ENCODE results near the gene P2RX6. TPM values are rescaled to one million over a fixed set of nuclear protein-coding genes. Genes with fewer than 3 reads are reported as not detected.

Gene P2RX6
- total RNA-seq, 1 donor from 2014 or later: not detected

- DNase-seq (ENCODE audit: low read depth): no peak
- TF ChIP-seq CTCF (IDR thresholded peaks at IDR 0.05; ENCODE audit: insufficient read depth, low read length, poor library complexity, severe bottlenecking): no peak
- Histone ChIP-seq H3K4me3 (ENCODE audit: low read depth, low read length) (no peak overlapping the region), H3K27me3 (ENCODE audit: control insufficient read depth, insufficient read depth, low read length) (no peaks in the 10 kb centered on the region), H3K36me3 (ENCODE audit: control insufficient read depth, insufficient read depth, low read length) (no peaks in the 10 kb centered on the region)
Measured at GRCh38 chr22:21042978-21043859, 28.3 kb downstream of the P2RX6 start.

- Histone ChIP-seq H3K27me3 (ENCODE audit: control insufficient read depth, insufficient read depth, low read length) (no peaks in the 10 kb centered on the region), H3K4me3 (ENCODE audit: low read depth, low read length) (no peak overlapping the region), H3K36me3 (ENCODE audit: control insufficient read depth, insufficient read depth, low read length) (no peaks in the 10 kb centered on the region)
- no peak for DNase-seq (ENCODE audit: low read depth)
- no peak for TF ChIP-seq CTCF (IDR thresholded peaks at IDR 0.05; ENCODE audit: insufficient read depth, low read length, poor library complexity, severe bottlenecking)
Measured at GRCh38 chr22:21043860-21044535, 29.0 kb downstream of the P2RX6 start.

GRCh38 chr22:21044931-21045584, 30.1 kb downstream of the P2RX6 start:
- H3K27me3 ChIP-seq (ENCODE audit: control insufficient read depth, insufficient read depth, low read length): no peaks in the 10 kb centered on the region
- no peaks in the 10 kb centered on the region for H3K36me3 ChIP-seq (ENCODE audit: control insufficient read depth, insufficient read depth, low read length)
- no peak for DNase-seq (ENCODE audit: low read depth)
- TF ChIP-seq CTCF (IDR thresholded peaks at IDR 0.05; ENCODE audit: insufficient read depth, low read length, poor library complexity, severe bottlenecking): no peak
- H3K4me3 ChIP-seq (ENCODE audit: low read depth, low read length): peak overlapping the region; percentile 10

- H3K36me3 ChIP-seq (ENCODE audit: control insufficient read depth, insufficient read depth, low read length): no peaks in the 10 kb centered on the region
- peak within 1 kb of the TSS; percentile 51 for H3K4me3 ChIP-seq (ENCODE audit: low read depth, low read length)
- H3K27me3 ChIP-seq (ENCODE audit: control insufficient read depth, insufficient read depth, low read length): no peaks in the 10 kb centered on the region
- DNase-seq (ENCODE audit: low read depth): peak; percentile 72
- no peak for TF ChIP-seq CTCF (IDR thresholded peaks at IDR 0.05; ENCODE audit: insufficient read depth, low read length, poor library complexity, severe bottlenecking)
Measured at GRCh38 chr22:21045585-21046294, 30.8 kb downstream of the P2RX6 start, which contains the start of gene LRRC74B. TSS of gene LRRC74B (plus strand) at chr22:21045946. CDS start at chr22:21045987, 41 bp downstream.

DNA sequence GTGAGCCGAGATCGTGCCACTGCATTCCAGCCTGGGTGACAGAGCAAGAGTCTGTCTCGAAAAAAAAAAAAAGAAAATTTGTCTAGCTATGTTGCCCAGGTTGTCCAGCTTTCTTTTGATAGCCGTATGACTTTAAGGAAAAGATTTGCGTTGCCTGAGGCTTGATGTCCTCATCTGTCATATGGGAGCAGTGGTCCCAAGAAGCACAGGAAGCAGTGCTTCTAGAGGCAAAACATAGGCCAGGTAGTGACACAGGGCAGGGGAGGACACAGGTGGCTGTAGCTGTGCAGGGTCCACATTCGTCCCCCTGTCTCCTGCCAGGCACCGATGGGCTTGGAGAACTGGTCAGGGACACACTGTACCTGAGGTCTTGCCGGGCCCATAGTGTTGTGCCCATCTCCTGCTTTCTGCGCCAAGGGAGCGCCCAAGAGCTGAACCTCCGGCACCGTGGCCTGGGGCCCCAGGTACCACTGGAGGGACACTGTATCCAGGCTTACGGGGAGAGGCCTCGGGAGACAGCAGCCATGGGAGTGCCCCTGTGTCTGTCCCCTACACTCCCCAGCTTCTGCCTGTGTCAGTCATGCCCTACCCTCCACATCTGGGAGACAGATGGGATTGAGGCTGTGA, 32.2 kb downstream of the P2RX6 start:
- no peak overlapping the region for H3K4me3 ChIP-seq (ENCODE audit: low read depth, low read length)
- H3K27me3 ChIP-seq (ENCODE audit: control insufficient read depth, insufficient read depth, low read length): no peaks in the 10 kb centered on the region
- DNase-seq (ENCODE audit: low read depth): no peak
- TF ChIP-seq CTCF (IDR thresholded peaks at IDR 0.05; ENCODE audit: insufficient read depth, low read length, poor library complexity, severe bottlenecking): no peak
- H3K36me3 ChIP-seq (ENCODE audit: control insufficient read depth, insufficient read depth, low read length): no peaks in the 10 kb centered on the region
